MCF 10A (cell line): ENCODE measurements around the gene NLRC3. TPM values are rescaled to one million over a fixed set of nuclear protein-coding genes. Genes with fewer than 3 reads are reported as not detected.
"Not testable (repeated sequence)": the region's sequence is repeated elsewhere in the genome, so short reads cannot be mapped to it uniquely, and the experiment has no call there.

Experiments used
- BruUV-seq: library from RNA; stranded (reverse); fragments of 400-500 nt; replicated peaks from 2 replicates; lab custom pipeline; 2021; lab: Mats Ljungman, UMichigan
- CTCF ChIA-PET: fragments of 300-600 bp; sonication (Branson Sonifier 250); formaldehyde crosslinking; extraction: SDS; loops from one replicate; lab custom pipeline; 2021; ENCODE audit warnings: antibody characterized with exemption, inconsistent platforms; lab: Yijun Ruan, JAX
- POLR2A ChIA-PET: fragments of 300-600, 350-650 bp; sonication (Branson Sonifier 250); formaldehyde crosslinking; extraction: SDS; loops from one replicate; lab custom pipeline; 2020; ENCODE audit warnings: antibody characterized with exemption, inconsistent platforms; lab: Yijun Ruan, JAX
- DNase-seq: peaks from one replicate; pipeline ENCODE4 v3.0.0-alpha.2; 2018; ENCODE audit not compliant: unreplicated experiment
- H3K27ac Mint-ChIP-seq: one replicate; pipeline ENCODE4 v1.8.0; 2022; ENCODE audit warnings: mild to moderate bottlenecking, low read depth, mixed read lengths; ENCODE audit not compliant: unreplicated experiment
- H3K27me3 Mint-ChIP-seq: one replicate; pipeline ENCODE4 v1.8.0; 2022; ENCODE audit warnings: mixed read lengths; ENCODE audit not compliant: insufficient read depth, unreplicated experiment
- H3K36me3 Mint-ChIP-seq: one replicate; pipeline ENCODE4 v1.8.0; 2022; ENCODE audit warnings: mild to moderate bottlenecking, moderate library complexity, mixed read lengths; ENCODE audit not compliant: insufficient read depth, unreplicated experiment
- H3K4me1 Mint-ChIP-seq: one replicate; pipeline ENCODE4 v1.8.0; 2022; ENCODE audit warnings: mixed read lengths; ENCODE audit not compliant: insufficient read depth, unreplicated experiment
- H3K4me3 Mint-ChIP-seq: one replicate; pipeline ENCODE4 v1.8.0; 2022; ENCODE audit warnings: mild to moderate bottlenecking, moderate library complexity, mixed read lengths; ENCODE audit not compliant: unreplicated experiment
- H3K9me3 Mint-ChIP-seq: one replicate; pipeline ENCODE4 v1.8.0; 2022; ENCODE audit warnings: mixed read lengths; ENCODE audit not compliant: unreplicated experiment
- intact Hi-C: fragments of 100-400 bp; cut with micrococcal nuclease; formaldehyde crosslinking; loops from 2 replicates; pipeline ENCODE4 v1.14.1; 2022
- total RNA-seq: library from RNA; stranded (reverse); gene quantifications from 2 replicates; pipeline ENCODE4 v1.2.3, GENCODE V29; 2022
- TF ChIP-seq, protein P1 (sequence below): fragments of 200-600 bp; IDR thresholded peaks from one replicate; pipeline ENCODE4 v1.8.0; 2022; ENCODE audit warnings: antibody characterized with exemption, mild to moderate bottlenecking; ENCODE audit not compliant: unreplicated experiment

NLRC3 gene
- total RNA-seq, 1 experiment from 2014 or later = not detected

GRCh38 chr16:3611146-3611975, 34.2 kb upstream of the NLRC3 start, which contains the start of gene SLX4:
Gene SLX4 (minus strand): TSS chr16:3611606. CDS start chr16:3608964, 2,642 bp downstream.
- DNase-seq = peak; percentile 88
- TF ChIP-seq, protein P1, sequence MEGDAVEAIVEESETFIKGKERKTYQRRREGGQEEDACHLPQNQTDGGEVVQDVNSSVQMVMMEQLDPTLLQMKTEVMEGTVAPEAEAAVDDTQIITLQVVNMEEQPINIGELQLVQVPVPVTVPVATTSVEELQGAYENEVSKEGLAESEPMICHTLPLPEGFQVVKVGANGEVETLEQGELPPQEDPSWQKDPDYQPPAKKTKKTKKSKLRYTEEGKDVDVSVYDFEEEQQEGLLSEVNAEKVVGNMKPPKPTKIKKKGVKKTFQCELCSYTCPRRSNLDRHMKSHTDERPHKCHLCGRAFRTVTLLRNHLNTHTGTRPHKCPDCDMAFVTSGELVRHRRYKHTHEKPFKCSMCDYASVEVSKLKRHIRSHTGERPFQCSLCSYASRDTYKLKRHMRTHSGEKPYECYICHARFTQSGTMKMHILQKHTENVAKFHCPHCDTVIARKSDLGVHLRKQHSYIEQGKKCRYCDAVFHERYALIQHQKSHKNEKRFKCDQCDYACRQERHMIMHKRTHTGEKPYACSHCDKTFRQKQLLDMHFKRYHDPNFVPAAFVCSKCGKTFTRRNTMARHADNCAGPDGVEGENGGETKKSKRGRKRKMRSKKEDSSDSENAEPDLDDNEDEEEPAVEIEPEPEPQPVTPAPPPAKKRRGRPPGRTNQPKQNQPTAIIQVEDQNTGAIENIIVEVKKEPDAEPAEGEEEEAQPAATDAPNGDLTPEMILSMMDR = no peak
- H3K4me1 Mint-ChIP-seq = peaks cover 31% of the 10 kb centered on the region
- H3K27ac Mint-ChIP-seq = peak within 1 kb of the TSS; percentile 93
- no peaks in the 10 kb centered on the region for H3K9me3 Mint-ChIP-seq
- no peaks in the 10 kb centered on the region for H3K27me3 Mint-ChIP-seq
- TSS peak; percentile 15 for BruUV-seq
- H3K4me3 Mint-ChIP-seq = peak within 1 kb of the TSS; percentile 100
- ChIA-PET CTCF (interaction anchor here (0.6 to 0.7 kb wide), 4 partner anchors 28 to 50 kb away, joined by 3 read pairs; no protein-coding TSS in a partner anchor), POLR2A (interaction anchor here (0.6 to 1.2 kb wide), 6 partner anchors 39 to 453 kb away, joined by 3 to 7 read pairs (median 3); partner anchors contain the start of genes TRAP1 and ZNF263)
- no peaks in the 10 kb centered on the region for H3K36me3 Mint-ChIP-seq
- intact Hi-C loops = no loop called here

DNA sequence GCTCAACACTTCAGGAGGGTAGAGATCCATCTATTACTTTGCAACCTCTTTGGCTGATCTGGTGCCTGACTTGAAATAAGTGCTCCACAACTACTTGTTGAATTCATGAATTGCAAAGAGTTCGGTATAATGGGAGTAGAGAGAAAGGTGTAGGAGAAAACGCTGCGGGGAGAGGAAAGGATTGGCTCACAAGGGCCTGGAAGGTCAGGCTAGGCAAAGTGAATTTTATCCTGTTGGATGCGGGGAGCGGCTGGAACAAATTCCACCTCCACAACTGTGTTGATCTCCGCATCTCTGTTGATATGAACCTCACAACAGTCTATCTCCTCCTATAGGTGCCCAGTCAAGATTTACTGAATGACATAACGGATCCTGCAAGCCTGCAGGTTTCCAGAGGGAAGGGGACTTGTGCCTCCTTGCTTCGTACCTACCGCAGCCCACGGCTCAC, 33.5 kb upstream of the NLRC3 start:
- Mint-ChIP-seq H3K27ac (peak overlapping the region; percentile 93), H3K4me1 (peaks cover 31% of the 10 kb centered on the region), H3K27me3 (no peaks in the 10 kb centered on the region), H3K36me3 (no peaks in the 10 kb centered on the region), H3K9me3 (no peaks in the 10 kb centered on the region), H3K4me3 (peak overlapping the region; percentile 100)
- DNase-seq = peak; percentile 4
- ChIA-PET CTCF (interaction anchor here (0.5 kb wide), 1 partner anchor 605 kb away, joined by 4 read pairs; no protein-coding TSS in a partner anchor), POLR2A (interaction anchor here (1.1 kb wide), 1 partner anchor 111 kb away, joined by 3 read pairs; no protein-coding TSS in a partner anchor)
- intact Hi-C loops = no loop called here
- TF ChIP-seq, protein P1 = no peak
- BruUV-seq = no TSS peak

- intact Hi-C loops = no loop called here
- no peak for DNase-seq
- no peaks in the 10 kb centered on the region for H3K36me3 Mint-ChIP-seq
- ChIA-PET POLR2A (interaction anchor here (1.1 kb wide), 1 partner anchor 110 kb away, joined by 3 read pairs; no protein-coding TSS in a partner anchor), CTCF (interaction anchor here (0.5 to 0.8 kb wide), 3 partner anchors 9 to 606 kb away, joined by 3 to 4 read pairs (median 3); no protein-coding TSS in a partner anchor)
- H3K27me3 Mint-ChIP-seq = no peaks in the 10 kb centered on the region
- peaks cover 26% of the 10 kb centered on the region for H3K4me1 Mint-ChIP-seq
- H3K4me3 Mint-ChIP-seq = peak overlapping the region; percentile 100
- TF ChIP-seq, protein P1 = no peak
- no TSS peak for BruUV-seq
- no peak overlapping the region for H3K27ac Mint-ChIP-seq
- no peaks in the 10 kb centered on the region for H3K9me3 Mint-ChIP-seq
Observed at GRCh38 chr16:3609895-3610697, 32.9 kb upstream of the NLRC3 start.

DNA sequence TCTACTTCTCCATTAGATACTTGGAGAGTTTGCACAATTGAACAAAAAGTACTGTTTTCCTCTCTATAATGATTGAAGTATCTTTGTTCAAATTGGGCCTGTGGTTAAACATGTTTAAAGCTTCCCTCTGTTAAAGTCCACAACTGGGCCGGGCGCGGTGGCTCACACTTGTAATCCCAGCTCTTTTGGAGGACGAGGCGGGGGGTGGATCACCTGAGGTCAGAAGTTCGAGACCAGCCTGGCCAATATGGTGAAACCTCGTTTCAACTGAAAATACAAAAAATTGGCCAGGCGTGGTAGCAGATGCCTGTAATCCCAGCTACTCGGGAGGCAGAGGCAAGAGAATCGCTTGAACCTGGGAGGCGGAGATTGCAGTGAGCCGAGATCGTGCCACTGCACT, 31.8 kb upstream of the NLRC3 start:
- BruUV-seq = TSS peak; percentile 39
- POLR2A ChIA-PET = not testable (repeated sequence)

More for the DNA sequence above, 31.8 kb upstream of the NLRC3 start:
- H3K36me3 Mint-ChIP-seq, intact Hi-C loops, DNase-seq, H3K27me3 Mint-ChIP-seq, H3K27ac Mint-ChIP-seq, H3K9me3 Mint-ChIP-seq, H3K4me3 Mint-ChIP-seq: not testable (repeated sequence)
- H3K4me1 Mint-ChIP-seq = peaks cover 22% of the 10 kb centered on the region
- CTCF ChIA-PET = interaction anchor here (0.6 kb wide), 1 partner anchor 82 kb away, joined by 3 read pairs; no protein-coding TSS in a partner anchor
